ENCODE results near the gene CLDN22.

CLDN22 gene

DNA sequence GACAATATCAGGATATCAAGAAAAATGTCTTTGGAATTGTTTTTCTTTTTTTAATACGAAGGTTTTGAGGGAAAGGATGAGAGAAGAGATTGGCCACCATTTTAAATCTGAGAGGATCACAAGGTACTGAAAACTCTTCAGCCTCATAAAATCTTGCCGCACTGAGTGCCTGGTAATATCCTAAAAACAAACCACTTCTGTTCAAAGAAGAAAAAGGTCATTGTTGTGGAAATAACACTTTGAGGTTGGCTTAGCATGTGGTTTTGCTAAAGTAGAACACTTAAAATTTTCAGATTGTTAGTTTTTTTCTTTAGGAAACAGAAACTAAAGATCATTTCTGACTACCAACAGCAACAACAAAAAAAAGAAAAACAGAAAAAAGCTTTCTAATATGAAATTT lies 1.0 kb upstream of the CLDN22 start:
- TF ChIP-seq, protein P1, sequence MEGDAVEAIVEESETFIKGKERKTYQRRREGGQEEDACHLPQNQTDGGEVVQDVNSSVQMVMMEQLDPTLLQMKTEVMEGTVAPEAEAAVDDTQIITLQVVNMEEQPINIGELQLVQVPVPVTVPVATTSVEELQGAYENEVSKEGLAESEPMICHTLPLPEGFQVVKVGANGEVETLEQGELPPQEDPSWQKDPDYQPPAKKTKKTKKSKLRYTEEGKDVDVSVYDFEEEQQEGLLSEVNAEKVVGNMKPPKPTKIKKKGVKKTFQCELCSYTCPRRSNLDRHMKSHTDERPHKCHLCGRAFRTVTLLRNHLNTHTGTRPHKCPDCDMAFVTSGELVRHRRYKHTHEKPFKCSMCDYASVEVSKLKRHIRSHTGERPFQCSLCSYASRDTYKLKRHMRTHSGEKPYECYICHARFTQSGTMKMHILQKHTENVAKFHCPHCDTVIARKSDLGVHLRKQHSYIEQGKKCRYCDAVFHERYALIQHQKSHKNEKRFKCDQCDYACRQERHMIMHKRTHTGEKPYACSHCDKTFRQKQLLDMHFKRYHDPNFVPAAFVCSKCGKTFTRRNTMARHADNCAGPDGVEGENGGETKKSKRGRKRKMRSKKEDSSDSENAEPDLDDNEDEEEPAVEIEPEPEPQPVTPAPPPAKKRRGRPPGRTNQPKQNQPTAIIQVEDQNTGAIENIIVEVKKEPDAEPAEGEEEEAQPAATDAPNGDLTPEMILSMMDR (IDR thresholded peaks at IDR 0.05; ENCODE audit: extremely low read depth, insufficient read depth, missing control alignments): no peak
- no peak for DNase-seq (ENCODE audit: low spot score)
- in situ Hi-C loops (cut with MboI; ENCODE audit: low pct_unique_long_range_greater_than_20kb, low sequenced_read_pairs, unreplicated experiment): no loop called here

DNA sequence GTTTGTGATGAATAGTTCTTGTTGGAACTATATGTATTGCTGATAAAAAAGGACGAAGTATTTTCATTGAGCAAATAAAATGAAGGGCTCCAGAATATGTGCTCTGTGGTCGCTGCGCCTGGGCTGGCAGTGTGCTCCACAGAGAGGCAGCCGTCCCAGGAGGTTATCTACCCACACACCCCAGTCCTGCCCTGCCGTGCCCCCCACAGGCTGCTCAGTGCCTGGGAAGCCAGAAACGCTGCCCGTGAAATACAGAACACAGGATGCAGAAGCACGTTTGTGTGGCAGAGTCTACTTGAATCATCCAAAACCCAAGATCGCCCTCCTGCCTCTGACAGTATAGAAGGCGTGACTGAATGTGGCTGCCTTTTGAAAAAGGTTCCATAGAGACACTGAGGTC lies 1.4 kb downstream of the CLDN22 start:
- TF ChIP-seq, protein P1 (IDR thresholded peaks at IDR 0.05; ENCODE audit: extremely low read depth, insufficient read depth, missing control alignments): no peak
- in situ Hi-C loops (cut with MboI; ENCODE audit: low pct_unique_long_range_greater_than_20kb, low sequenced_read_pairs, unreplicated experiment): no loop called here
- DNase-seq (ENCODE audit: low spot score): no peak

DNA sequence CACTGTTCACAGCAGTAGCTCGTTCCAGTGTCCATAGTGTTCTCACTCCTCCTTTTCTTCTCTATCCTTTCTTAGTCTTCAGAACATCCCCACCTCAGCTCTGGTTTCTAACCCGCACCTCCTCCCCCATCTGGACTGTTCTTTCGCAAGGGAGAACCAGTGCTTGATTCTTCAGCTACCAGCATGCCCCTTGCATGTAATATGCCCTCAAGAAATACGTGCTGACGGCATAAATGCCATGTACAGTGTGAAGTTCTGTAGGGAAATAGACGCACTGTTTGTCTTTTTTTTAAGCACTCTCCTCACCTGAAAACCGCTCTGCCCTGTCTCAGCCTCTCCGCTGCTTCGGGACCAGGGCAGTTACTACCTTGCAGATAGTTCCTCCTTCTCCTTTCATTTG lies 5.3 kb downstream of the CLDN22 start:
- TF ChIP-seq, protein P1 (IDR thresholded peaks at IDR 0.05; ENCODE audit: extremely low read depth, insufficient read depth, missing control alignments): no peak
- no peak for DNase-seq (ENCODE audit: low spot score)
- in situ Hi-C loops (cut with MboI; ENCODE audit: low pct_unique_long_range_greater_than_20kb, low sequenced_read_pairs, unreplicated experiment): no loop called here

DNA sequence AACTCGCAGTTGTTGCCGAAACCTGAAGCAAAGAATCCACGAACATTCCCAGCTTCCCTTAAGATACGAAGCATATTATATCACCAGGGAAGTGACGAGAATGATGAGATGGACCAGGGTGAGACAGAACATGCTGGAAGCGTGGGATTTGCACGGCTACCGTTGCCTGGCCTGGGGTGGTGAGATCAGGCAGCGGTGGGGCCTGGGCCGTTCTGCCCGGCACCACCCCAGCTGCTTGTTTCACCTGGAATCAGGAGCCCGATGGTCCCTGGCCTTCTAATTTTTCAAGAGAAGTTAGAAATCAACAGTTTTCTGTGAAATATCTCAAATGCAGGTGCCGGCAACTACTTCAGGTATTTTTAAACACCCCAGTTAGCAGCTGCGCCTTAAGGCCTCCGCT lies 5.7 kb downstream of the CLDN22 start:
- in situ Hi-C loops (cut with MboI; ENCODE audit: low pct_unique_long_range_greater_than_20kb, low sequenced_read_pairs, unreplicated experiment): no loop called here
- DNase-seq (ENCODE audit: low spot score): no peak
- TF ChIP-seq, protein P1 (IDR thresholded peaks at IDR 0.05; ENCODE audit: extremely low read depth, insufficient read depth, missing control alignments): no peak

DNA sequence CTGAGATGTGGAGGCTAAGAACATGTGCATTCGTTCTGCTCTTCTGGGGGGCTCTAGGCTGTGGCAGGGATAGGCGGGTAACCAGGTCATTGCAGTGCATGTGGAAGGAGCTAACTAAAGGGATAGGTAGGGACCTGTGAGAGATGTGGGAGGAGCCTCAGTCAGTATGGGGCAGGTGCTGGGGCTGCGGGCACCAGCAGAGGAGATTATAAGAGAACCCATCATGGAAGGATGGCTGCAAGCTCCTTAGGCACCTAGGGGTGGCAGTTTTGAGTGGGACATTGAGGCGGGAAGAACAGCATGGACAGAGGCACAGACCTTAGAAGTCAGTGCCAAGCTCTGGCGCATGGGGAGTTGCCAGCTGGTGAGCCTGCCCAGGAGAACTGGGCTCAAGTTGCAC lies 7.2 kb downstream of the CLDN22 start:
- TF ChIP-seq, protein P1 (IDR thresholded peaks at IDR 0.05; ENCODE audit: extremely low read depth, insufficient read depth, missing control alignments): no peak
- DNase-seq (ENCODE audit: low spot score): no peak
- in situ Hi-C loops (cut with MboI; ENCODE audit: low pct_unique_long_range_greater_than_20kb, low sequenced_read_pairs, unreplicated experiment): no loop called here

DNA sequence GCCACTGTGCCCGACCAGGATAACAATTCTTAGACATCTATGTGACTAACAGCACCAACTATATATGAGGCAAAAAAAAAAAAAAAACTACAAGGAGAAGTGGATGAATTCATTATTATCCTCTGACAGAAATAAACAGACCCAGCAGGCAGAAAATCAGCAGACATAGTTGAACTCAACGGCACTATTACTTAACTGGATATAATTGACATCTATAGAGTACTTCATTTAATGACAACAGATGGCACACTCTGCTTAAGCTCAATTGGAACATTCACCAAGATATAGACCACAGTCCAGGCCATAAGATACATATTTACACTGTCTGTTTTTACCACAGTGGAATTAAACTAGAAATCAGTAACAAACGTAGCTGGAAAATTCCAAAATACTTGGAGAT lies 13.3 kb downstream of the CLDN22 start:
- no peak for DNase-seq (ENCODE audit: low spot score)
- in situ Hi-C loops (cut with MboI; ENCODE audit: low pct_unique_long_range_greater_than_20kb, low sequenced_read_pairs, unreplicated experiment): no loop called here
- TF ChIP-seq, protein P1 (IDR thresholded peaks at IDR 0.05; ENCODE audit: extremely low read depth, insufficient read depth, missing control alignments): no peak

DNA sequence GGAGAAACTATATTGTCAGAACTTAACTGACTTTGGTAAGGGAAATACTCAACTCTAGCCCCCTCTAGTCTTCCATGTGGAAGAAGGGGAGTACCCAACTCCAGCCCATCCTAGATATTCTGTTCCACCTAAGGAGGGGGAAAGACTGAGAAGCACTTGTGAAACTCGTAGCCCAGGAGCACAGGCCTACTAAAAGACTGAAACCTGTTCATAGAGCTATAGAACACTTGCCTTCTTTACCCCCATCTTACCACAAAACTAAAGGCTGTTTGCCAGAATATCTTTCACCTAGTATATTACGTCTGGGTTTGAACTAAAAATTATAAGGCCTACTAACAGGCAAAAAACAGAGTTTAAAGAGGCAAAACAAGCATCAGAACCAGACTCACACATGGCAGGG lies 15.5 kb downstream of the CLDN22 start:
- in situ Hi-C loops (cut with MboI; ENCODE audit: low pct_unique_long_range_greater_than_20kb, low sequenced_read_pairs, unreplicated experiment): no loop called here
- TF ChIP-seq, protein P1 (IDR thresholded peaks at IDR 0.05; ENCODE audit: extremely low read depth, insufficient read depth, missing control alignments): no peak
- DNase-seq (ENCODE audit: low spot score): no peak

All from GM13977 (cell line).